GM12878 (cell line): ENCODE measurements around the gene MOCS1. TPM values are rescaled to one million over a fixed set of nuclear protein-coding genes. Genes with fewer than 3 reads are reported as not detected.
A peak's percentile ranks its signal among the peaks of the same experiment; 100 is the strongest.

Source experiments
- ATAC-seq: fragments of 200-7000 bp; cut with Tn5 transposase; 3 replicates; pipeline ENCODE4 v1.9.1; 2020; ENCODE audit warnings: mild to moderate bottlenecking, moderate library complexity
- BruUV-seq: library from RNA; stranded (reverse); fragments of 400-500 nt; replicated peaks from 2 replicates; lab custom pipeline; 2021; lab: Mats Ljungman, UMichigan
- CTCF ChIA-PET: fragments of 300-600 bp; sonication (Branson Sonifier 250); formaldehyde crosslinking; extraction: SDS; loops from one replicate; lab custom pipeline; 2021; ENCODE audit warnings: inconsistent platforms; lab: Yijun Ruan, JAX
- POLR2A ChIA-PET: fragments of 350-600 bp; formaldehyde crosslinking; extraction: SDS; loops from one replicate; lab custom pipeline; 2021; ENCODE audit warnings: inconsistent platforms; lab: Charles Lee
- RAD21 ChIA-PET: fragments of 300-600 bp; sonication (Branson Sonifier 250); formaldehyde crosslinking; loops from one replicate; lab custom pipeline; 2023; ENCODE audit warnings: antibody characterized with exemption; ENCODE audit not compliant: unreplicated experiment; lab: Charles Lee
- SMC1A ChIA-PET: fragments of 300-600 bp; sonication (Branson Sonifier 250); formaldehyde crosslinking; loops from one replicate; lab custom pipeline; 2023; ENCODE audit not compliant: unreplicated experiment, uncharacterized antibody; lab: Charles Lee
- DNase-seq: peaks from one replicate; pipeline ENCODE4 v3.0.0-alpha.2; 2011; ENCODE audit warnings: low read depth, low spot score
- FAIRE-seq: peaks from 3 replicates; lab custom pipeline; 2011; peaks lifted over from hg19 to GRCh38; lab: Jason Lieb, UNC
- H2AFZ ChIP-seq: 2 replicates; pipeline ENCODE4 v1.6.0; 2011; ENCODE audit warnings: low read depth, low read length, control low read depth; ENCODE audit not compliant: control insufficient read depth
- H3K27ac ChIP-seq: 2 replicates; pipeline ENCODE4 v1.5.1; 2011; ENCODE audit warnings: control low read depth; ENCODE audit not compliant: control insufficient read depth, insufficient read depth
- H3K27me3 ChIP-seq, 2 experiments: replicated peaks in 1 of 2; 2 replicates each; pipeline versions ENCODE4 v1.6.0 to v1.6.1; 2011; ENCODE audit warnings: low read length in 1 of 2; ENCODE audit not compliant: control insufficient read depth in 2 of 2, insufficient read depth in 2 of 2
- H3K36me3 ChIP-seq, 2 experiments: 2 replicates each; pipeline ENCODE4 v1.5.1; 2011; ENCODE audit warnings: low read length in 1 of 2; ENCODE audit not compliant: control insufficient read depth in 2 of 2, insufficient read depth in 2 of 2
- H3K4me1 ChIP-seq: 2 replicates; pipeline ENCODE4 v1.6.1; 2011; ENCODE audit warnings: mild to moderate bottlenecking, low read length, moderate library complexity, mixed read lengths; ENCODE audit not compliant: control insufficient read depth, insufficient read depth
- H3K4me2 ChIP-seq: 2 replicates; pipeline ENCODE4 v1.6.0; 2011; ENCODE audit warnings: control low read depth; ENCODE audit not compliant: control insufficient read depth, insufficient read depth
- H3K4me3 ChIP-seq: fragments of 200-600 bp; sonication (generic); 2 replicates; pipeline ENCODE4 v1.5.1; 2016
- H3K79me2 ChIP-seq: 2 replicates; pipeline ENCODE4 v1.6.0; 2011; ENCODE audit warnings: low read length; ENCODE audit not compliant: control insufficient read depth, insufficient read depth
- H3K9ac ChIP-seq: 2 replicates; pipeline ENCODE4 v1.8.0; 2011; ENCODE audit warnings: low read length, control low read depth, mixed read lengths; ENCODE audit not compliant: control insufficient read depth, insufficient read depth
- H3K9me3 ChIP-seq: replicated peaks from 3 replicates; pipeline ENCODE4 v1.5.1; 2011; ENCODE audit warnings: mild to moderate bottlenecking, low read length; ENCODE audit not compliant: control insufficient read depth, insufficient read depth
- H4K20me1 ChIP-seq: 2 replicates; pipeline ENCODE4 v1.6.0; 2011; ENCODE audit not compliant: control insufficient read depth, insufficient read depth
- CTCF ChIP-seq, 3 experiments: IDR thresholded peaks in 2 of 3; conservative IDR thresholded peaks in 1 of 3; 2 replicates each; pipeline ENCODE4 v1.5.1; 2011; ENCODE audit warnings: low read depth in 3 of 3, low read length in 3 of 3, mild to moderate bottlenecking in 3 of 3, control low read depth in 2 of 3, moderate library complexity in 2 of 3, inconsistent platforms in 1 of 3, mixed read lengths in 1 of 3; ENCODE audit not compliant: control insufficient read depth in 2 of 3, insufficient read depth in 1 of 3; ENCODE audit errors: extremely low read depth in 1 of 3
- DPF2 ChIP-seq: fragments of 450-650 bp; IDR thresholded peaks from 2 replicates; pipeline ENCODE4 v1.6.1; 2017; ENCODE audit warnings: mild to moderate bottlenecking
- MEF2A ChIP-seq: IDR thresholded peaks from 2 replicates; pipeline ENCODE4 v1.6.1; 2011; ENCODE audit warnings: low read depth, mild to moderate bottlenecking, low read length, moderate library complexity; ENCODE audit not compliant: insufficient read depth
- YY1 ChIP-seq: IDR thresholded peaks from 2 replicates; pipeline ENCODE4 v1.6.1; 2011; ENCODE audit warnings: low read depth, mild to moderate bottlenecking, low read length
- WGBS: methylation state at CpG from one replicate; pipeline ENCODE4 v1.1.6; 2016; ENCODE audit warnings: low lambda C conversion rate; ENCODE audit not compliant: insufficient replicate concordance, insufficient coverage; ENCODE audit errors: missing lambda C conversion rate; 5-methylcytosine and 5-hydroxymethylcytosine counted together
- in situ Hi-C: fragments of 300-500 bp; cut with MboI; formaldehyde crosslinking; loops from 9 replicates; pipeline ENCODE4 v1.14.3; 2018; ENCODE audit warnings: mixed read lengths
- intact Hi-C: fragments of 100-400 bp; cut with micrococcal nuclease; formaldehyde crosslinking; loops from one replicate; pipeline ENCODE4 v1.14.2; 2022; ENCODE audit not compliant: unreplicated experiment
- polyA plus RNA-seq, 11 experiments: library from polyadenylated mRNA; depleted of rRNA in 4 of 11; unstranded in 6 of 11; stranded (reverse) in 5 of 11; fragments of >200 nt; fragmentation: Nextera tagmentation in 4 of 11; fragmentation: Illumina TruSeq in 1 of 11; extraction: Ambion mirVana in 4 of 11; extraction: Trizol in 1 of 11; gene quantifications; 1 replicate in 1 of 11; 2 replicates in 10 of 11; pipeline versions ENCODE4 v1.2.1 to v1.2.3, GENCODE V29; 2011 to 2016; ENCODE audit warnings: inconsistent platforms in 2 of 11, missing spikeins in 2 of 11, low read depth in 1 of 11
- total RNA-seq, 4 experiments: library from RNA; depleted of rRNA in 3 of 4; stranded (reverse); fragments of >200 nt in 3 of 4; fragmentation: Illumina TruSeq in 1 of 4; extraction: Trizol in 1 of 4; gene quantifications; 2 replicates each; pipeline versions ENCODE4 v1.2.1 to v1.2.3, GENCODE V29; 2013 to 2021

Gene MOCS1
- total and polyA plus RNA-seq, 10 of the 15 experiments (the other 5 are each of a cell fraction or from before 2014, with no cell fraction given): 0.02 to 5.4 (median 0.16) TPM; not detected in 2

DNA sequence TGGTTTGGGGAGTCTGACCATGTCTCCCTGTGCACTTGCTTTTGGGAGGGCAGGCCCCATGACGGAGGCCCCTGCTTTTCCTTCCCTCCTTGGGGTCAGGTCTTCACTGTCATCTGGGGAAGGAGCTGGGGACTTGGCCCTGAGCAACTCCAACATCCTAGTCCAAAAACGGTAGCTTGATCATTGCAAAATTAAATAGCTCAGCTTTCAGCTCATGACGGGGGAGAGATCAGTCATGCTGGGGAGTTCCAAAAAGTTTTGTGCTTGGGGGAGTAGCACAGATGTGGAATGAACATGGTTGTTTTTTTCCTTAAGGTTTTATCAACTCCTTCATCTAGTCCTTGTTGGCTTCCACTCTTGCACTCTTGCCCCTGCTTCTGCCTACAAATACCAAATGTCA, 60.8 kb downstream of the MOCS1 start:
- Histone ChIP-seq H3K9ac (no peak overlapping the region), H3K36me3 (no peaks in the 10 kb centered on the region), H3K79me2 (no peaks in the 10 kb centered on the region), H3K4me3 (no peak overlapping the region), H3K4me2 (no peak overlapping the region), H3K9me3 (no peaks in the 10 kb centered on the region), H3K27ac (no peak overlapping the region), H2AFZ (no peak overlapping the region), H3K27me3 (no peaks in the 10 kb centered on the region; a peak in 1 of 4 replicates), H3K4me1 (no peaks in the 10 kb centered on the region), H4K20me1 (no peaks in the 10 kb centered on the region)
- ChIA-PET SMC1A (interaction anchor here (1.4 kb wide), 1 partner anchor 16 kb away, joined by 4 read pairs; no protein-coding TSS in a partner anchor), RAD21 (no interaction called here), CTCF (interaction anchor here (0.7 to 11.7 kb wide), 3 partner anchors 10 to 511 kb away, joined by 4 to 98 read pairs (median 10); no protein-coding TSS in a partner anchor), POLR2A (no interaction called here)
- WGBS: 4% methylated on average over 3 of the region's 3 CpGs
- DNase-seq (no peak), FAIRE-seq (no peak), ATAC-seq (no peak)
- BruUV-seq: no TSS peak
- in situ Hi-C loops (no loop called here), intact Hi-C loops (no loop called here)
- TF ChIP-seq MEF2A (no peak), DPF2 (no peak)

GRCh38 chr6:39870950-39871349, 63.3 kb downstream of the MOCS1 start:
- RAD21 ChIA-PET: no interaction called here
- ATAC-seq (no peak), FAIRE-seq (no peak), DNase-seq (no peak)
- no peaks in the 10 kb centered on the region for H3K4me1 ChIP-seq
- BruUV-seq: no TSS peak
- TF ChIP-seq YY1 (no peak), CTCF (IDR thresholded peaks at IDR 0.05 in 2 of 3, conservative IDR thresholded peaks at IDR 0.05 in 1 of 3; ENCODE audit: control insufficient read depth in 2 of 3, extremely low read depth in 1 of 3, insufficient read depth in 1 of 3, low read depth in 3 of 3, low read length in 3 of 3) (0 out of 6 replicates have a peak, but pooled peaks of 1 of the 3 experiments have one; percentile 13)
- no peaks in the 10 kb centered on the region for H3K9me3 ChIP-seq
- no peak overlapping the region for H3K9ac ChIP-seq
- no peak overlapping the region for H3K27ac ChIP-seq
- 68% methylated on average over 3 of the region's 3 CpGs for WGBS
- H2AFZ ChIP-seq: no peak overlapping the region
- CTCF ChIA-PET: interaction anchor here (0.6 to 11.7 kb wide), 2 partner anchors 7 to 258 kb away, joined by 3 to 98 read pairs; no protein-coding TSS in a partner anchor
- SMC1A ChIA-PET: interaction anchor here (1.4 kb wide), 1 partner anchor 21 kb away, joined by 4 read pairs; no protein-coding TSS in a partner anchor
- H3K4me3 ChIP-seq: no peak overlapping the region
- in situ Hi-C loops: no loop called here
- no peaks in the 10 kb centered on the region for H3K36me3 ChIP-seq
- intact Hi-C loops: no loop called here
- H3K79me2 ChIP-seq: no peaks in the 10 kb centered on the region
- no peaks in the 10 kb centered on the region for H4K20me1 ChIP-seq
- no peak overlapping the region for H3K4me2 ChIP-seq
- no peaks in the 10 kb centered on the region; a peak in 1 of 4 replicates for H3K27me3 ChIP-seq
- POLR2A ChIA-PET: no interaction called here
